ENCODE data around the gene PRICKLE3.

DNA sequence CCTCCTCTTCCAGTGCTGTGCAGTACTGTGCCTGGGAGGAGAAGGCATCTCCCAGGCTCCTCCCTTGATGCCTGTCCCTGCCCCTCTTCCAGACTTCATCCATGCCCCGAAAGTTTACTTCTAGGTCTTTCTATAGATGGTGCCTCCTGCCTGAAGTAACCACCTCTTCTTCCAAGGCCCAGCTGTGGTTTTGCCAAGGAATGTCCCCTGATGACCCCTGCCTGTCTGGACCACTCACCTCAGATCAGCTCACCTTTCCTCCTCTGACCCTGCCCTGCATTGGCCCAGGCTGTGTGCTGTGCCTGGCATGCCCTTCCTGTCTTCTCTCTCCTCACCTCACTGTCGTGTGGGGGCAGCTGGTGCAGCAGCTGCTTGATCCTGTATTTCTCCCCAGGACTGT, 6.8 kb downstream of the PRICKLE3 start:
- no peak for TF ChIP-seq EZH2phosphoT487 (IDR thresholded peaks at IDR 0.05; ENCODE audit: borderline replicate concordance, low read length)
- TF ChIP-seq, protein P1, sequence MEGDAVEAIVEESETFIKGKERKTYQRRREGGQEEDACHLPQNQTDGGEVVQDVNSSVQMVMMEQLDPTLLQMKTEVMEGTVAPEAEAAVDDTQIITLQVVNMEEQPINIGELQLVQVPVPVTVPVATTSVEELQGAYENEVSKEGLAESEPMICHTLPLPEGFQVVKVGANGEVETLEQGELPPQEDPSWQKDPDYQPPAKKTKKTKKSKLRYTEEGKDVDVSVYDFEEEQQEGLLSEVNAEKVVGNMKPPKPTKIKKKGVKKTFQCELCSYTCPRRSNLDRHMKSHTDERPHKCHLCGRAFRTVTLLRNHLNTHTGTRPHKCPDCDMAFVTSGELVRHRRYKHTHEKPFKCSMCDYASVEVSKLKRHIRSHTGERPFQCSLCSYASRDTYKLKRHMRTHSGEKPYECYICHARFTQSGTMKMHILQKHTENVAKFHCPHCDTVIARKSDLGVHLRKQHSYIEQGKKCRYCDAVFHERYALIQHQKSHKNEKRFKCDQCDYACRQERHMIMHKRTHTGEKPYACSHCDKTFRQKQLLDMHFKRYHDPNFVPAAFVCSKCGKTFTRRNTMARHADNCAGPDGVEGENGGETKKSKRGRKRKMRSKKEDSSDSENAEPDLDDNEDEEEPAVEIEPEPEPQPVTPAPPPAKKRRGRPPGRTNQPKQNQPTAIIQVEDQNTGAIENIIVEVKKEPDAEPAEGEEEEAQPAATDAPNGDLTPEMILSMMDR (IDR thresholded peaks at IDR 0.05; ENCODE audit: low read depth, low read length, poor library complexity, severe bottlenecking), result no peak
